Inflammatory macrophage treated with lipopolysaccharide for 4 hours (primary cell): ENCODE measurements around the gene MOSMO.

Experiments
- DNase-seq: peaks from one replicate; pipeline ENCODE4 v3.0.0-alpha.2; 2020

Gene MOSMO

GRCh38 chr16:22053921-22054341, 46.0 kb downstream of the MOSMO start:
- DNase-seq = no peak

GRCh38 chr16:22054847-22055590, 47.1 kb downstream of the MOSMO start:
- peak; percentile 9 for DNase-seq

GRCh38 chr16:22055881-22056280, 48.0 kb downstream of the MOSMO start:
- DNase-seq = no peak

- DNase-seq = no peak
These were observed 56.1 kb downstream of the MOSMO start for GRCh38 chr16:22063888-22064467.

- no peak for DNase-seq
These were observed 57.3 kb downstream of the MOSMO start for GRCh38 chr16:22065252-22065651.

- DNase-seq = no peak
These were observed 62.7 kb downstream of the MOSMO start for GRCh38 chr16:22070361-22071330.

- DNase-seq = no peak
These were observed 63.5 kb downstream of the MOSMO start for GRCh38 chr16:22071331-22071910.

GRCh38 chr16:22073350-22073749, 65.4 kb downstream of the MOSMO start:
- DNase-seq = no peak

- no peak for DNase-seq
These were observed 67.3 kb downstream of the MOSMO start for GRCh38 chr16:22075043-22075757.

GRCh38 chr16:22075776-22076175, 67.9 kb downstream of the MOSMO start:
- DNase-seq = no peak

GRCh38 chr16:22077700-22078313, 69.9 kb downstream of the MOSMO start:
- peak; percentile 65 for DNase-seq

- DNase-seq = no peak
These were observed 70.7 kb downstream of the MOSMO start for GRCh38 chr16:22078656-22079055.

- DNase-seq = no peak
These were observed 73.1 kb downstream of the MOSMO start for GRCh38 chr16:22081050-22081449.

- no peak for DNase-seq
These were observed 78.5 kb downstream of the MOSMO start for GRCh38 chr16:22086440-22086839.

- DNase-seq = no peak
These were observed 80.7 kb downstream of the MOSMO start for GRCh38 chr16:22088642-22089041.

GRCh38 chr16:22089910-22090309, 82.0 kb downstream of the MOSMO start:
- DNase-seq = no peak

- DNase-seq = no peak
These were observed 83.8 kb downstream of the MOSMO start for GRCh38 chr16:22091721-22092120.

GRCh38 chr16:22092143-22092933, 84.4 kb downstream of the MOSMO start, which contains the start of gene VWA3A:
VWA3A (plus strand) TSS chr16:22092541; CDS start chr16:22092638, 97 bp downstream.
- no peak for DNase-seq

GRCh38 chr16:22093331-22093730, 85.4 kb downstream of the MOSMO start:
- no peak for DNase-seq

GRCh38 chr16:22093996-22094395, 86.1 kb downstream of the MOSMO start:
- peak; percentile 33 for DNase-seq
